Calu3 (cell line): ENCODE data around the gene YIPF1. TPM values are rescaled to one million over a fixed set of nuclear protein-coding genes. Genes with fewer than 3 reads are reported as not detected.

Source experiments
- BruUV-seq: library from RNA; stranded (reverse); fragments of 400-500 nt; replicated peaks from 2 replicates; lab custom pipeline; 2021; lab: Mats Ljungman, UMichigan
- CTCF ChIA-PET: fragments of 300-600 bp; sonication (Branson Sonifier 250); formaldehyde crosslinking; loops from one replicate; lab custom pipeline; 2022; ENCODE audit warnings: antibody characterized with exemption; lab: Charles Lee
- DNase-seq: peaks from one replicate; pipeline ENCODE4 v3.0.0; 2022
- H3K27ac Mint-ChIP-seq: one replicate; pipeline ENCODE4 v1.8.0; 2022; ENCODE audit warnings: mixed read lengths; ENCODE audit not compliant: unreplicated experiment
- H3K27me3 Mint-ChIP-seq: one replicate; pipeline ENCODE4 v1.8.0; 2022; ENCODE audit warnings: mixed read lengths; ENCODE audit not compliant: unreplicated experiment
- H3K36me3 Mint-ChIP-seq: one replicate; pipeline ENCODE4 v1.8.0; 2022; ENCODE audit warnings: mild to moderate bottlenecking, moderate library complexity, mixed read lengths; ENCODE audit not compliant: insufficient read depth, unreplicated experiment
- H3K4me1 Mint-ChIP-seq: one replicate; pipeline ENCODE4 v1.8.0; 2022; ENCODE audit warnings: mild to moderate bottlenecking, low read depth, mixed read lengths; ENCODE audit not compliant: unreplicated experiment
- H3K4me3 Mint-ChIP-seq: one replicate; pipeline ENCODE4 v1.8.0; 2022; ENCODE audit warnings: mild to moderate bottlenecking, low read depth, moderate library complexity, mixed read lengths; ENCODE audit not compliant: unreplicated experiment
- H3K9me3 Mint-ChIP-seq: one replicate; pipeline ENCODE4 v1.8.0; 2022; ENCODE audit warnings: low read depth, mixed read lengths; ENCODE audit not compliant: unreplicated experiment
- CTCF ChIP-seq: fragments of 200-600 bp; IDR thresholded peaks from one replicate; pipeline ENCODE4 v1.8.0; 2022; ENCODE audit warnings: antibody characterized with exemption; ENCODE audit not compliant: unreplicated experiment
- intact Hi-C: fragments of 100-400 bp; cut with micrococcal nuclease; formaldehyde crosslinking; loops from one replicate; pipeline ENCODE4 v1.10.0; 2022; ENCODE audit not compliant: unreplicated experiment
- total RNA-seq: library from RNA; stranded (reverse); gene quantifications from 2 replicates; pipeline ENCODE4 v1.2.3, GENCODE V29; 2022

Gene YIPF1
- total RNA-seq, 1 experiment from 2014 or later = 18.2 TPM

- CTCF ChIA-PET = interaction anchor here (0.8 kb wide), 1 partner anchor 33 kb away, joined by 3 read pairs; no protein-coding TSS in a partner anchor
- Mint-ChIP-seq H3K9me3 (no peaks in the 10 kb centered on the region), H3K27me3 (no peaks in the 10 kb centered on the region), H3K4me3 (no peak overlapping the region), H3K4me1 (peaks cover 12% of the 10 kb centered on the region), H3K27ac (no peak overlapping the region), H3K36me3 (no peaks in the 10 kb centered on the region)
- no peak for DNase-seq
- no peak for TF ChIP-seq CTCF
- BruUV-seq = no TSS peak
- intact Hi-C loops = no loop called here
Observed at GRCh38 chr1:53909946-53910345, 20.3 kb upstream of the YIPF1 start.

GRCh38 chr1:53906121-53906520 lies 16.5 kb upstream of the YIPF1 start:
- TF ChIP-seq CTCF = no peak
- no peak for DNase-seq
- CTCF ChIA-PET = interaction anchor here (1.3 kb wide), 1 partner anchor 19 kb away, joined by 5 read pairs; no protein-coding TSS in a partner anchor
- no TSS peak for BruUV-seq
- Mint-ChIP-seq H3K36me3 (no peaks in the 10 kb centered on the region), H3K4me1 (peaks cover 12% of the 10 kb centered on the region), H3K9me3 (no peaks in the 10 kb centered on the region), H3K27ac (no peak overlapping the region), H3K27me3 (no peaks in the 10 kb centered on the region), H3K4me3 (no peak overlapping the region)
- intact Hi-C loops = no loop called here

- peaks cover 10% of the 10 kb centered on the region for H3K4me1 Mint-ChIP-seq
- CTCF ChIA-PET = no interaction called here
- H3K4me3 Mint-ChIP-seq = no peak overlapping the region
- no peaks in the 10 kb centered on the region for H3K27me3 Mint-ChIP-seq
- DNase-seq = no peak
- intact Hi-C loops = no loop called here
- H3K27ac Mint-ChIP-seq = no peak overlapping the region
- no peaks in the 10 kb centered on the region for H3K9me3 Mint-ChIP-seq
- no peak for TF ChIP-seq CTCF
- BruUV-seq = no TSS peak
- no peaks in the 10 kb centered on the region for H3K36me3 Mint-ChIP-seq
Observed at GRCh38 chr1:53905509-53905908, 15.9 kb upstream of the YIPF1 start.

- intact Hi-C loops = no loop called here
- peaks cover 13% of the 10 kb centered on the region for H3K4me1 Mint-ChIP-seq
- no peaks in the 10 kb centered on the region for H3K36me3 Mint-ChIP-seq
- H3K9me3 Mint-ChIP-seq = no peaks in the 10 kb centered on the region
- no peak overlapping the region for H3K4me3 Mint-ChIP-seq
- CTCF ChIA-PET = interaction anchor here (0.6 kb wide), 1 partner anchor 162 kb away, joined by 4 read pairs; no protein-coding TSS in a partner anchor
- no peaks in the 10 kb centered on the region for H3K27me3 Mint-ChIP-seq
- H3K27ac Mint-ChIP-seq = no peak overlapping the region
- no peak for DNase-seq
- TF ChIP-seq CTCF = no peak
- no TSS peak for BruUV-seq
Observed at GRCh38 chr1:53902235-53903138, 12.9 kb upstream of the YIPF1 start.
